Sigmoid colon (tissue), 4 donors: ENCODE measurements around the gene FGF14.

ENCODE experiments used
- CTCF ChIP-seq, 4 experiments: fragments of 450-650 bp in 3 of 4; fragments of 200-600 bp in 1 of 4; IDR thresholded peaks; one replicate each; pipeline ENCODE4 v1.5.1; 2016 to 2019; ENCODE audit warnings: antibody characterized with exemption in 4 of 4, mild to moderate bottlenecking in 3 of 4, moderate library complexity in 2 of 4
- EP300 ChIP-seq, 4 donors: sonication (generic); formaldehyde crosslinking; IDR thresholded peaks; one replicate each; pipeline ENCODE4 v1.6.1; 2017; ENCODE audit warnings: antibody characterized with exemption in 4 of 4
- POLR2A ChIP-seq, 2 donors: fragments of 450-650 bp; IDR thresholded peaks; one replicate each; pipeline ENCODE4 v1.6.1; 2016; ENCODE audit warnings: antibody characterized with exemption in 2 of 2, mild to moderate bottlenecking in 2 of 2, moderate library complexity in 2 of 2
- POLR2AphosphoS5 ChIP-seq, 4 donors: sonication (generic); formaldehyde crosslinking; IDR thresholded peaks; one replicate each; pipeline ENCODE4 v1.6.1; 2017; ENCODE audit warnings: antibody characterized with exemption in 4 of 4

- TF ChIP-seq CTCF (IDR thresholded peaks at IDR 0.05), result no peak
- TF ChIP-seq POLR2A (IDR thresholded peaks at IDR 0.05), result no peak
- no peak for TF ChIP-seq POLR2AphosphoS5 (IDR thresholded peaks at IDR 0.05)
- no peak for TF ChIP-seq EP300 (IDR thresholded peaks at IDR 0.05)
These were observed 273.5 kb downstream of the FGF14 start for GRCh38 chr13:102128216-102128810.
